ENCODE results near the gene MED16. TPM values are rescaled to one million over a fixed set of nuclear protein-coding genes. Genes with fewer than 3 reads are reported as not detected.

Gene MED16
- total RNA-seq, 1 donor from 2014 or later, result 74.2 TPM

DNA sequence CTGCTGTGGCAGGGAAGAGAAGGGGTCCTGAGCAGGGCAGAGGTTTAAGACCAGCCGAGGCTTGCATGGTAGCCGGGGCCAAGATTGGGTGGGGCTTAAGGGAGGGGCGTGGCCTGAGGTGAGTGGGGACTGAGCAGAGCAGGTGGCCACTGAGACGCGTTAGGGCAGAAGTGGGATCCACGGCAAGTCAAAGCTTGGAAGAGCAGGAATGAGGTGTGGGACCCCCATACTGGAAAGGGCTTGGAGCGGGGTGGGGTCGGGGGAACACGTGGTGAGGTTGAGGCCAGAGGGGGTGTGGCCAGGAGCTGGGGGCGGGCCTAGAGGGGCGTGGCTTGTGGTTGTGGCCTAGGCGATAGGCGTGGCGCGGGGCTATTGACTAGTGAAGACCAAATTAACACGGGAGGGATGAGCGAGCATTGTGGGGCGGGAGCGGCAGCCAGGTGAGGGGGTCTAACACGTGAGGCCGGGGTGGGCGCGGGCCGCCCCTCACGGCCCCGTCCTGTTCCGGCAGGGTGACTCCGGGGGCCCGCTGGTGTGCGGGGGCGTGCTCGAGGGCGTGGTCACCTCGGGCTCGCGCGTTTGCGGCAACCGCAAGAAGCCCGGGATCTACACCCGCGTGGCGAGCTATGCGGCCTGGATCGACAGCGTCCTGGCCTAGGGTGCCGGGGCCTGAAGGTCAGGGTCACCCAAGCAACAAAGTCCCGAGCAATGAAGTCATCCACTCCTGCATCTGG is 30.2 kb downstream of the MED16 start:
- H3K27ac Mint-ChIP-seq, result no peak overlapping the region
- no peak for DNase-seq (ENCODE audit: extremely low spot score, unreplicated experiment)
- no peaks in the 10 kb centered on the region for H3K9me3 Mint-ChIP-seq
- H3K4me1 Mint-ChIP-seq (ENCODE audit: unreplicated experiment), result peaks cover 5% of the 10 kb centered on the region
- peaks cover 4% of the 10 kb centered on the region for H3K36me3 Mint-ChIP-seq
- peaks cover 11% of the 10 kb centered on the region for H3K27me3 Mint-ChIP-seq
- TF ChIP-seq, protein P1, sequence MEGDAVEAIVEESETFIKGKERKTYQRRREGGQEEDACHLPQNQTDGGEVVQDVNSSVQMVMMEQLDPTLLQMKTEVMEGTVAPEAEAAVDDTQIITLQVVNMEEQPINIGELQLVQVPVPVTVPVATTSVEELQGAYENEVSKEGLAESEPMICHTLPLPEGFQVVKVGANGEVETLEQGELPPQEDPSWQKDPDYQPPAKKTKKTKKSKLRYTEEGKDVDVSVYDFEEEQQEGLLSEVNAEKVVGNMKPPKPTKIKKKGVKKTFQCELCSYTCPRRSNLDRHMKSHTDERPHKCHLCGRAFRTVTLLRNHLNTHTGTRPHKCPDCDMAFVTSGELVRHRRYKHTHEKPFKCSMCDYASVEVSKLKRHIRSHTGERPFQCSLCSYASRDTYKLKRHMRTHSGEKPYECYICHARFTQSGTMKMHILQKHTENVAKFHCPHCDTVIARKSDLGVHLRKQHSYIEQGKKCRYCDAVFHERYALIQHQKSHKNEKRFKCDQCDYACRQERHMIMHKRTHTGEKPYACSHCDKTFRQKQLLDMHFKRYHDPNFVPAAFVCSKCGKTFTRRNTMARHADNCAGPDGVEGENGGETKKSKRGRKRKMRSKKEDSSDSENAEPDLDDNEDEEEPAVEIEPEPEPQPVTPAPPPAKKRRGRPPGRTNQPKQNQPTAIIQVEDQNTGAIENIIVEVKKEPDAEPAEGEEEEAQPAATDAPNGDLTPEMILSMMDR (conservative IDR thresholded peaks at IDR 0.05), result no peak
- peak overlapping the region; percentile 51 for H3K4me3 Mint-ChIP-seq

DNA sequence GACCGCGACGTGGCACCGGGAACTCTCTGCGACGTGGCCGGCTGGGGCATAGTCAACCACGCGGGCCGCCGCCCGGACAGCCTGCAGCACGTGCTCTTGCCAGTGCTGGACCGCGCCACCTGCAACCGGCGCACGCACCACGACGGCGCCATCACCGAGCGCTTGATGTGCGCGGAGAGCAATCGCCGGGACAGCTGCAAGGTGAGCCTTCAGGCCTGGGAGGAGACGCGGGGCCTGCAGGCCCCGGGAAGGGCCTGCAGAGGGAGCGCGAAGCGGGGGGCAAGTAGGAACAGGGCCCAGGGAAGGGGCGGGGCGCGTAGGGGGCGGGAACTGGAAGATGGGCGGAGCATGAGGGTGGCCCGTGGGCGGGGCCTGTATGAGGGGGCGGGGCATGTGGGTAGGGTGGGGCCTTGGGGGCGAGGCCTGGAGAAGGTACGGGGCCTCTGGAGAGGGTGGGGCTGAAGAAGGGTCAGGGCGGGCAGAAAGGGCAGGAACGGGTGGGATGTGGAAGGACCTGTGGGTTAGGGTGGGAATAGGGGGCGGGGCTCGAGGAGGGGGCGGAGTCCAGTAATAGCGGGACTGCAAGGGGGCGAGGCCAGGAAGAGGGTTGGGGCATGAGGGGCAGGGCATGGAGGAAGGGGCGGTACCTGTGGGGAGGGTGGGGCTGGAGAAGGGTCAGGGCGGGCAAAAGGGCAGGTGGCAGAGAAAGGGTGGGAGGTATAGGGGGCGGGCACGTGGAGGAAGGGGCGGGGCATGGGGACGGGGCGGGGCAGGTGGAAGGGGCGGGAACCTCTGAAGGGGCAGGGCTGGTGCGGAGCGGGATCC is 31.0 kb downstream of the MED16 start:
- no peaks in the 10 kb centered on the region for H3K4me1 Mint-ChIP-seq (ENCODE audit: unreplicated experiment)
- H3K36me3 Mint-ChIP-seq, result no peaks in the 10 kb centered on the region
- TF ChIP-seq, protein P1 (conservative IDR thresholded peaks at IDR 0.05), result peak; percentile 32
- H3K9me3 Mint-ChIP-seq, result no peaks in the 10 kb centered on the region
- DNase-seq (ENCODE audit: extremely low spot score, unreplicated experiment), result no peak
- H3K27me3 Mint-ChIP-seq, result peaks cover 14% of the 10 kb centered on the region
- no peak overlapping the region for H3K27ac Mint-ChIP-seq
- no peak overlapping the region for H3K4me3 Mint-ChIP-seq

DNA sequence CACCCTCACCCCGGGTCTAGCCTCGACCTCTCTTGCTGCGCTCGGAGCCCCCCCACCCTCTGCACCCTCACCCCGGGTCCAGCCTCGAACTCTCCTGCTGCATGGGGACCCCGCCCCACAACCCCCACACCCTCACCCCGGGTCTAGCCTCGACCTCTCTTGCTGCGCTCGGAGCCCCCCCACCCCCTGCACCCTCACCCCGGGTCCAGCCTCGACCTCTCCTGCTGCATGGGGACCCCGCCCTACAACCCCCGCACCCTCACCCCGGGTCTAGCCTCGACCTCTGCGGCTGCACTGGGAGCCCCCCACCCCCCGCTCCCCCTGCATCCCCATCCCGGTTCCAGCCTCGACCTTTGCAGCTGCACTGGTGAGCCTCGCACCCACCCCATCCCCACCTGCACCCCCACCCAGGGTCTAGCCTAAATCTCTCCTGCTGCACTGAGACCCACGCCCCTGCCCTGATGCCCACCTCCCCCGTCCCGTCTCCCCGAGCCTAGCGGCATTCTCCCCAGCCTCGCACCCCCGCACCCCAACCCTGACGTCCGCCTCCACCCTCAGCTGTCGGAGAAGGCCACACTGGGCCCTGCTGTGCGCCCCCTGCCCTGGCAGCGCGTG is 31.7 kb downstream of the MED16 start:
- Mint-ChIP-seq H3K27ac (no peak overlapping the region), H3K27me3 (peaks cover 14% of the 10 kb centered on the region), H3K9me3 (no peaks in the 10 kb centered on the region), H3K4me3 (no peak overlapping the region), H3K4me1 (ENCODE audit: unreplicated experiment) (no peaks in the 10 kb centered on the region), H3K36me3 (no peaks in the 10 kb centered on the region)
- TF ChIP-seq, protein P1 (conservative IDR thresholded peaks at IDR 0.05), result no peak
- no peak for DNase-seq (ENCODE audit: extremely low spot score, unreplicated experiment)

DNA sequence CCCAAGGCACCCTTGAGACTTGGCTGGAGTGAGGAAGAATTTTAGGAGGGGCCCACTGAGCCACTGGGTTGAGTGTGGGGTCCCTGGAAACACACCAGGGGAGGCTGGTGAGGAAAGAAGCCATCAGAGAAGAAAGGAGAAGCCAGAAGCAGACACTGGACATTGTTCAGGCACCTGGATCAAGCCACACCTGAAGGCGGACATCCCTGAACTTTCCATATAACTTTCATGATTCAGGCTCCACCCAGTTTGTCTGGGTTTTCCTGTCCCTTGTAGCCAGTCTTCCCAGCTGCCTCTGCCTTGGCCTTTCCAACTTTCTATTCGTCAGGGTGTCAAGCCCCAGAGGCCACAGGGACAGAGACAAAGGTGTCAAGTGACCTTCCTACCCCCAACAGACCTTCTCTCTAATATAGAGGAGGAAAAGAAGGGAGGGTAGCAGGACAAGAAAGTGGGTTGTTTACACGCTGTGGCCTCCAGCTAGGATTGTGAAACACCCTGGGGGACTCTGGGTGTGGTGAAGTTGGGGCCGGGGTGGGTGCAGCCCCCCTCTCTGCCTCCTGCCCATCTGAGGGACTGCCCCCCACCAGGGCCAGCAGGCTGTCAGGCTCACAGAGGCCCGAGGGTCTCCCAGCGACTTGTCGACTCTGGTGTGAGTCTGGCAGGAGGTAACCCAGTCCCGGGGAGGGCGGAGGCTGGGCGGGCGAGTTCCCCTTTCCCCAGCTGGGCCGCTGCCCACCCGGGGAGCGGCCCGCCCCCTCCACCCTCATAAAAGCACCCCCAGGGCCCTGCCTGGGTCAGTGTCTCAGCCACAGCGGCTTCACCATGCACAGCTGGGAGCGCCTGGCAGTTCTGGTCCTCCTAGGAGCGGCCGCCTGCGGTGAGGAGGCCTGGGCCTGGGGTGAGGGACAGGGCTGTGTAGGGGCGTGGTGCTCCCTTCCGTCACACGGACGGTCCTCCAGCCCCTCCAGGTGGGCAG is 33.8 kb downstream of the MED16 start, which contains the start of gene CFD:
TSS of gene CFD (plus strand) at position 797 of the 976 bp plus-strand sequence. CDS start at position 823, 26 bp downstream.
- no peak for DNase-seq (ENCODE audit: extremely low spot score, unreplicated experiment)
- H3K4me1 Mint-ChIP-seq (ENCODE audit: unreplicated experiment), result no peaks in the 10 kb centered on the region
- no peaks in the 10 kb centered on the region for H3K9me3 Mint-ChIP-seq
- no peak within 1 kb of the TSS for H3K27ac Mint-ChIP-seq
- H3K4me3 Mint-ChIP-seq, result peak within 1 kb of the TSS; percentile 63
- TF ChIP-seq, protein P1 (conservative IDR thresholded peaks at IDR 0.05), result no peak
- no peaks in the 10 kb centered on the region for H3K36me3 Mint-ChIP-seq
- H3K27me3 Mint-ChIP-seq, result peaks cover 14% of the 10 kb centered on the region

DNA sequence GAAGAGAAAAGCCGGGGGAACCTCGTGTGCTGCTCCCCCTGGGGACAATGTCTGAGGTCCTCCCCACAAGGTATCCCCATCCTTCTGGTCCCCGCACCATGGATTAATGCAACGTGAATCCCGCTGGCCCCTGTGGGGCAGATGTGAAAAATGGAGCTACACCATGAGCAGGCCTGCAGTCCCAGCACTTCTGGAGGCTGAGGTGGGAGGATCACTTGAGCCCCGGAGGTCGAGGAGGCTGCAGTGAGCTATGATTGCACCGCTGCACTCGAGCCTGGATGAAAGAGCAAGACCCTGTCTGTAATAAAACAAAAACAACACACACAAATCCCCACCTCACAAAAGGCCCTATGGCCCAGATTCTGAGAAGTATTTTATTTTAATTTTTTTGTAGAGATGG is 34.7 kb downstream of the MED16 start:
- TF ChIP-seq, protein P1 (conservative IDR thresholded peaks at IDR 0.05), result no peak
- DNase-seq (ENCODE audit: extremely low spot score, unreplicated experiment), result no peak
- no peak overlapping the region for H3K4me3 Mint-ChIP-seq
- H3K27me3 Mint-ChIP-seq, result peaks cover 14% of the 10 kb centered on the region
- H3K9me3 Mint-ChIP-seq, result no peaks in the 10 kb centered on the region
- H3K4me1 Mint-ChIP-seq (ENCODE audit: unreplicated experiment), result no peaks in the 10 kb centered on the region
- H3K27ac Mint-ChIP-seq, result no peak overlapping the region
- no peaks in the 10 kb centered on the region for H3K36me3 Mint-ChIP-seq

Measured in type B pancreatic cell (in vitro differentiated cells).